HG02884 (cell line): ENCODE data around the gene EPHA2.

ENCODE experiments used
- ATAC-seq: cut with Tn5 transposase; IDR thresholded peaks from one replicate; pipeline ENCODE4 v1.9.1; 2021; ENCODE audit warnings: mild to moderate bottlenecking, moderate library complexity; ENCODE audit not compliant: unreplicated experiment

Gene EPHA2

DNA sequence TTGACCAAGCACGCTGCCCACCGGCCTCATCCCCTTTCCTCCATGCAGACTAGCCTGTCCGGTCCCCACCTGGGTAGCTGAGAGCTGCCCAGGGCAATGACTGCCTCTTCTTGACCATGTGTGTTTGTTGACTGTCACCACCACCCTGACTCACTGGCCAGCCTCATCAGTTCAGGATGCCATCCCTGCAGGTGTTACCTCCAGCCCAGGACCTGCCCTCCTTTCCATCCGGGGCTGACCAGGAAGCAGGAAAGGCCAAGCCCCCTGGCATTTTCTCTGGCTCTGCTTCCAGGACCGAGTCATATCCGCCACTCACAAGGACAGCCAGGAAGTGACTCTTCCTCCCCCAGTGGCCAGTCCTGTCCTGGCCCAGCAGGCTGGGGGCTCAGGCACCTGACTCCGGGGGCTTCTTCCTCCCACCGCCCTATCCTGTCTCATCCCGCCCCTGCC lies 17.1 kb downstream of the EPHA2 start:
- ATAC-seq: no peak

DNA sequence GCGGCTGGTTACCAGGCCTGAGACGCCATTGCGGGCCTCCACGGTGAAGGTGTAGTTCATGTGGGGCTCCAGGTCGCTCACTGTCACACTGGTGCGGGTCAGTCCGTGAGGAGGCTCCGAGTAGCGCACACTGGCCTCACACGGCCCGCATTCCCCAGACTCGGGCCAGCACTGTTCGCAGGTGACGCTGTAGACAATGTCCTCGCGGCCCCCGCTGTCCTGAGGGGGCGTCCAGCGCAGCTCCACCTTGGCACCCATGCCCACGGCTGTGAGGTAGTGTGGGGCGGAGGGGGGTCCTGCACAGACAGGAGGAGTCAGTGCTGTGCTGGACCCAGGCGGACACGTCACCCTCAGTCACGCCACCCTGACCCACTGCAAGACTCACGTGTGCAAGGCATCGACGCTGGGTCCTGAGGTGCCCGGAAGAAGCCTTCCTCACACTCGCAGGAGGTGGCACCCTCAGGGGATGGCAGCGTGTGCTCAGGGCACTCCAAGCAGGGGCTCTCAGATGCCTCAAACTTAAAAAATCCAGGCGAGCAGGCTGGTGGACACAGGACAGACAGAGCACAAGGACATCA lies 17.9 kb downstream of the EPHA2 start:
- no peak for ATAC-seq

DNA sequence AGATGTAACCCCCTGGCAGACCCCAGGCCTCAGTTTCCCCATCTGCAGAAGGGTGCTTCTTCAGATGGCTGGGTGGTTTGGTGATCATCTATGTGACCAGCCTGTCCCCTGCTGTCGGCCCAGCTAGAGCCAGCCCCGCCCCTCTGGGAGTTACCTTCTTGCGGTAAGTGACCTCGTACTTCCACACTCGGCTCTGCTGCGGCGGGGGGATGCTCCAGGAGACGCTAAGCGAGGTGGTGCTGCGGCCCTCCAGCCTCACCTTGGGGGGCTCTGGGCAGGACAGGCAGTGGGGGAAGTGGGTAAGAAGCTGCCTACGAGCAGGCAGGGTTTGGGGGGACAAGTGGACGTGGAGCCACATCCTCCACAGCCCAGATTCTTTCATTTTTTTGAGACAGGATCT lies 20.4 kb downstream of the EPHA2 start:
- ATAC-seq: no peak

DNA sequence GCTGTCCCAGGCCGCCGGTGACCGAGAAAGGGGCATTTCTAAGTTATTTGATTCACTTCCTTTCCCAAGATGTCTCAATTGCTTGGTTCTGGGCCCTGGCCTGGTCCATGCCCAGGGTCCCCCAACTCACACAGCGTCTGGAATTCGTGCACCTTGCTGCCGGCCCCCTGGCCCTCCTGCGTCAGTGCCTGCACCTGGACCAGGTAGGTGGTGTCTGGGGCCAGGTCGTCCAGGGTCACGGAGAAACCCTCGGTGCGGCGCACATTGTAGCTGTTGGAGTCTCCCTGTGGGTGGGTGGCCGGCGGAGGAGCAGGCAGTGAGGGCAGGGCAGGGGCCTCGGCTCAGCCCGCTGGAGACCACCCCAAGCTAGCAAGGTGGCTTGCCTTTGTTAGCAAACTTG lies 21.0 kb downstream of the EPHA2 start:
- no peak for ATAC-seq

DNA sequence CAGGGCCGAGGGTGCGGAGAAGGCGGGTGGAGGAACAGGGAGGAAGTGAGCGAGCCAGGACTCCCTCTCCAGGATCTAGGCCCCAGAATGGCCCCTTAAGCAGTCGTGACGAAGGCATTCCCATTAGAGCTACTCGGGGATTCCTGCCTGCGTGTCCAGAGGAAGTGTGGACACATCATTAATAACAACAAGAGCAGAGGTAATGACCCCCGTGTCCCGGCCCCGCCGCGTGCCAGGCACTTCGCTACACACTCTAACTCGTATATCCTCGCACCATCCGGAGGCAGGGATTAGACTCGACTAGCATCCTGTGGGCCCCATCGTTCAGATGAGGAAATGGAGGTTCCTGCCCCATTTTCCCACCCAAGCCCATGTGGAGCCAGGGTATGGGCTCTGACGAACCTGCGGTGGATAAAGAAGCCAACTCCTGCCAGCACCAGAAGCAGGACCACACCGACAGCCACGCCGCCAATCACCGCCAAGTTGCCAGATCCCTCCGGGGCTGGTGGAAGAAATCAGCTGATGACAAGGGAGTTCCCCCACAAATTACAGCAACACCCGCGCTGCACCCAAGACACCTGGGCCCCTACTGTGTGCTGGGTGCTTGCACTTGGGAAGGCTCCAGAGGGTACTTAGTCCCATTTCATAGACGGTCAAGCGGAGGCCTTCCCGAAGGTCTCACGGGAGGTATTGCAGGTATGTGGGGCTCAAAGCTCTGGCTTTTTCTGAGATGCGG lies 21.6 kb downstream of the EPHA2 start:
- ATAC-seq: no peak

DNA sequence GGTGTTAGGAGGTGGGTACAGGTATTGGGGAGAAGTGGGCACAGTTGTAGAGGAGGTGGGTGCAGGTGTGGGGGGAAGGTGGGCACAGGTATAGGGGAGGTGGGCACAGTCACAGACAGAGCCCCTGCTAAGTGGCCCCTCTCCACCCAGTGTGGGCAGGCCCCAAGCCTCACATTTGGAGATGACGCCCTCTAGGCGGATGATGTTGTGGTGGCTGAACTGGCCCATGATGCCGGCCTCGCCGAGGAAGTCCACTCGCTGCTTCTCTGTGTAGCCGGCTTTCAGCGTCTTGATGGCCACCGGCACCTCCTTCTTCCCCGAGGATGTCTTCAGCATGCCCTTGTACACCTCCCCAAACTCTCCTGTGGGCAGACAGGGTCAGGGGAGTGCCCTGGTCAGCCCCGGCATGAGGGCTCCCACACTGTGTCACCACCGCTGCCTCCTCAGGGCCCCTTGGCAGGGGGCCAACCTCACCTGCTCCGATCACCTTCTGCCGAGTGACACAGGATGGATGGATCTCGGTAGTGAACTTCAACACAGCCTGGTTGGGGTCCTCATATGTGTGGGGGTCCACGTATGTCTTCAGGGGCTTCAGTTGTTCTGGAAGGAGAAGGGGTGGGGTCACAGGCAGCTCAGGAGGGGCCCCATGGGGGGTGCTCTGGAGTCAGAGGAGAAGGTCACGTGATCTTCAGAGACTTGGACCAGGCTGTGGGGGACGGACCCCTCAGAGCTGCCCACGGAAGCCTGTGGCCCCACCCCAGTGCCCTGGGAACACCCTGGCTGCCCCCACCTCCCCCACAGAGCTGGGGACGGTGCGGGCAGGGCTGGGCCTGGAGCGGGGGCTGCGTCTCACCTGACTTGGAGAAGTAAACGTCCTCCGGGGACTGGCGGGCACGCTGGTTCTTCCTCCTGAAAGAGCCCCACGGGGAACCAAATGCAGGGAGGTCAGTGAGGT lies 22.6 kb downstream of the EPHA2 start:
- ATAC-seq: no peak

DNA sequence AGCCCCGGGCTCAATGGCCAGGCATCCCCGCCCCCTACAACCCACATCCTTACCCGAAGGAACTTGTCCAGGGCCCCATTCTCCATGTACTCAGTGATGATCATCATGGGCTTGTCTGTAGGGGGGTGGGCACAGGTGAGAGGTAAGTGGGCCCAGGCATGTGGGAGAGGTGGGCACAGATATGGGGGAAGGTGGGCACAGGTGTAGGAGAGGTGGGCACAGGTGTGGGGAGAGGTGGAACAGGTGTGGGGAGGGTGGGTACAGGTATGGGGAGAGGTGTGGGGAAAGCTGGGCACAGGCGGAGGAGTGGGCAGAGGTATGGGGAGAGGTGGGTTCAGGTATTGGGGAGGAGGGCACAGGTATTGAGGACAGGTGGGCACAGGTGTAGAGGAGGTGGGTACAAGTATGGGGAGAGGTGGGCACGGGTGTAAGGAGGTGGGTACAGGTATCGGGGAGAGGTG lies 23.5 kb downstream of the EPHA2 start:
- ATAC-seq: no peak

DNA sequence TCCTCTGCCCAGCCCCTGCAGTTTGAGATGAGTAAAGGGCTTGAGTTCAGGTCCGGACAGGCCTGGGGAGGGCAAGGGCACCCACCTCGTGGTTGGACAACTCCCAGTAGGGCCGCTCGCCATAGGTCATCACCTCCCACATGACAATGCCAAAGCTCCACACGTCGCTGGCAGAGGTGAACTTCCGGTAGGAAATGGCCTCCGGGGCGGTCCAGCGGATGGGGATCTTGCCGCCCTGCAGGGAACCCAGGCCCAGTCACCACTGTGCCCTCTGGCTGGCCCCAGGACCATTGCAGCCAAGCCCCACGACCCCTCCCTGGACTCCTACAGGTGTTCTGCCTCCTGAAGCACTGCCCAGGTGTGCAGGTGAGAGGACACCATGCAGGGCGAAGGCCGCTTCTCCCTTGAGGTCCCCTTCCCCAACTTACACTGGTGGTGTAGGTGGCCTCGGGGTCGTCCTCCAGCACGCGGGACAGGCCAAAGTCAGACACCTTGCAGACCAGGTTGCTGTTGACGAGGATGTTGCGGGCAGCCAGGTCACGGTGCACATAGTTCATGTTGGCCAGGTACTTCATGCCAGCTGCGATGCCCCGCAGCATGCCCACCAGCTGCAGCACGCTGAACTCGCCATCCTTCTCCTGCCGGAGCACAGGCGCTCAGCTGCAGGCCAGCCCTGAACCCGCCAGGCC lies 24.1 kb downstream of the EPHA2 start:
- ATAC-seq: no peak

DNA sequence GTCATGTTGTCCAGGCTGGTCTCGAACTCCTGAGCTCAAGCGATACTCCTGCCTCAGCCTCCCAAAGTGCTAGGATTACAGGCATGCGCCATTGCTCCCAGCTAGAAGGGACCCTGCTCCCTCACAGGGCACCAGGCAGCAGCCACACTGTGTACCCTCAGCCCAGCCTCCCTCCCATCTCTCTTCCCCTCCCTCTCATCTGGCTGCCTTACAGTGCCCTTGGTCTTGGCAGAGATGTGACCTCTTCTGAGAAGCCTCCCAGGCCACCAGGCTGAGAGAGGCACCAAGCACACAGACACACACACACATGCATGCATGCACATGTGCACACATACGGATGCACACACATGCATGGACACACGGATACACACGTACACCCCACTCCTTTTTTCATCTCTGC lies 25.0 kb downstream of the EPHA2 start:
- ATAC-seq: no peak

DNA sequence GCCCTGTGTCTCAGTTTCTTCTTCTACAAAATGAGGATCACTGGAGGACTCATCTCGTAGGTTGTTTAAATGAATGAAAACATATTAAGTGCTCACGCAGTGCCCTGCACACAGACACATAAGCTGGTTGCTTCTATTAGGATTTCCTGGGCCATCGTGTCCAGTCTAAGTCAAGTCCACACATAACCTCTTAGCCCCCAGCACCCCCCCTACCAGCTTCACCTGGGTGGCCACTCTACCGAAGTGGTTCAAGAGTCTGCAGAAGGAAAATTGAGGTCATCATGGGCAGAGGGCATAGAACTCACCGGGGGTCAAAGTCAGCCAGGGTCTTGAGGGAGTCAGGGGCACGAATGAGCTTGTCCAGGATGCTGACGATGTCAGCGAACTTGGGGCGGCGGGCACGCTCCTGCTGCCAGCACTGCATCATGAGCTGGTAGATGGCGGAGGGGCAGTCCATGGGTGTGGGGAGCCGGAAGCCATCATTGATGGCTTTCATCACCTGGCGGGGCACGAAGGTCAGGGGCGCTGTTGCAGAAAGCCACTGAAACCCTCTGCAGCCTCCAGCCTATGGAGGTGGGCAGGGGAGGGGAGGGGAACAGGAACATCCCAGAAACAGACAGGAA lies 25.8 kb downstream of the EPHA2 start:
- no peak for ATAC-seq

DNA sequence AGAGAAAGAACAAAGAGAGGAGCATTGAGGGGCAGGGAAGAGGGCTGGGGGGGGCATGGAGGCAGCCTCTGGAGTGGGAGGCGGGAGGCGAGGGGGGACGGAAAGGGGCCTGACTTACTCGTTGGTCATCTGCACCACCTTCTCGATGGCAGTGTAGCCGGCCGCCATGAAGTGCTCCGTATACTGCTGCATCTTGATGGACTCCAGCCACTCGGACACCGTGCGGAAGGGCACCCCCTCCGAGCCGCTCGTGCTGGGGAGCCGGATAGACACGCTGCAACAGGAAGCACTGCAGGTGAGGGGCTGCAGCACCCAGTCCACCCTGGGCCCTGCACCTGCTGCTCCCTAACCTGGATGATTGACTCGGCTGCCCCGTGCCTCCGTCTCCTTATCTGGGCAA lies 26.6 kb downstream of the EPHA2 start:
- no peak for ATAC-seq

DNA sequence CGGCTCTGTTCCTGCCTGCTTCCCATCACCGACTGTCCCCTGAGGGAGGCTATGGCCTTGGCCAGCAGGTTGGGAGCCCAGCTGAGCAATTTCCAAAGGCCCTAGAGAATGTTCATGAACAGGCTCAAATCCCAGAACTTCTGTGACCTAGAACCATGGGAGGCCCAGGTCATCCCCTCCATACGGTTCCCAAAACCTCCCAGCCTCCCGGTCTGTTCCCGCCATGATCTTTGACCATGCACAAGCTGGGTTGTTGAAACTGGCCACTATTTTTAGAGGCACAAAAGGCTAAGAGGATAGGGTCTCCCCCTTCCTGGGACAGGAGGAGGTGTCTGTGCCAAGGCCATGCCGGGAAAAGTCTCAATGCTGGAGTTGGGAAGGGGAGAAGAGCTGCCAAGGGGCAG lies 27.5 kb downstream of the EPHA2 start:
- ATAC-seq: no peak

DNA sequence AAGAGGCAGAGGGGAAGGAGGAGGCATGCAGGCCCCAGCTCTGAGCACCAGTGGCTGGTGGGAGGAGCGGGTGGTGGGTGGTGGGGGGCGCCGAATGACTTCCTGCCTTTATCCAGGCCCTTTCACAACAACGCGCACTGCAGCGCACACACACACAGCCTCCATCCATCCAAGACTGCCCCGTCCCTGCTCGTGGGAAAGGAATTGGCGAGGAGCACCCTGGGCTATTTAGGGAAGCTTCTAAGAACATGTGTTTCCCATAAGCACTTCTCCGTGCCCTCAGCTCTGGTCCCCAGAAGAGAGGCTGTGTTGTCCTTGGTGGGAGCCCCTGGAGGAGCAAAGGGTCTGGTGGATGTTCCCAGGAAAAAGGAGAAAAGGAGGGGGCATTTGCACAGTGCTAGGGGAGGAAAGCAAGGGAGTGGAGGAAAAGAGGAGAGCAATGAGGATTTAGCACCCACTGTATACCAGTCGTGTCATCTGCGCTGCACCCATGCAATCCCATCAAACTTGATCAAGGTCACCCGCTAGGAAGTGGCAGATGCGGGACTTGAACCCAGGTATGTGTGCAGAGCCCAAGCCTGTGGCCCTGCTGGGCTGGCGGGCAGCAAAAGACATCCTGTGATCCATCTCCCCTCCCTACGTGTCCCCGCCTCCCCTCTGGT lies 28.1 kb downstream of the EPHA2 start:
- no peak for ATAC-seq

DNA sequence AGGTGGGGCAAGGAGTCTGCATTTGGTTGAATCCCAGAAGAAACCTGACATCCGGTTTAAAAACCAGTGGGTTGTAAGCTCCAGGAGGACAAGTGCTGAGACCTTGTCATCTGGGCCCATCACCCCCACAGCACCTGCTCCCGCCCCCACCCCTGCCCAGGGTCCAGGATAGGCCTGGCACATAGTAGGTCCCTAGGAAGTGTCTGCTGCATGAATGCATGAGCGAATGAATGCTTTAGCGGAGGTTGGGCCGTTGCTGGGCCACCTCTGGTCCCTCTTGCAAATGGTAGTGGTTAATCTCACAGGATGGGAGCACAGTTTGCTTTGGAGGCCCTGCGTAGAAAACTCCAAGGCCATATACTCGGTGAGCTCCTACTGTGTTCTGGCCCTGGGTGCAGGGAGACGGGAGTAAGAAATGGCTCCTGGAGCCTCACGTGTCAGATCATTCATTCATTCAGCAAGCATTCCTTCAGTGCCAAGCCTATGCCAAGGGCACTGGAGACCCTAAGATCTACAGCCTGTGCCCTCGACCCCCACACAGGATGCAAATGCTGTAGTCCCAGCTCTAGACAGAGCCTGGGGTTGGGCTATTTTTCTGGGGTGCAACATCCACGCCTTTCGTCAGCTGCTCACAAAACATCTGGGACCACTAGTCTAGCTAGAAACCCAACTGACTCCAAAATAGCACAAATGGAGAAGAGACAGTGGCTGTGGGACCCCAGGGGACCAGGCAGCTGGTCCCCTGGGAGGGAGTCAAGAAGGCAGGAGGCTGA lies 28.9 kb downstream of the EPHA2 start:
- no peak for ATAC-seq

DNA sequence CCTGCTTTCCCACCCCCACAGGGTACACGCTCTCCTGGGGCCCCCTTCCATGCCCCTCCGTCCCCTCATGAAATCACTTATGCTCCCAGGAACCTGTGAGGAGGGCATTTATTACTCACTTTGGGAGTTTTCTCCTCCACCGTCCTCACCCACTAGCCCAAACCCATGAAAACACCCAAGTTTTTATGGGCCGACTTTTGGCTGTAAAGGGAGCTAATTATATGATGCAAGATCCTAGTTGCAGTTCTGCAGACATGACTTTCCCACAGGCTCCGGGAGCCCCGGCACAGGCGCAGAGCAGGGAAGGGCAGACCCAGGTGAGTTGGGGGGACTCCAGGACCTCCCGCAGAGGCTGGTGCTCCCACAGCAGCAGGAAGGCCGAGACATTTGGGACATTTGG lies 29.7 kb downstream of the EPHA2 start:
- no peak for ATAC-seq

DNA sequence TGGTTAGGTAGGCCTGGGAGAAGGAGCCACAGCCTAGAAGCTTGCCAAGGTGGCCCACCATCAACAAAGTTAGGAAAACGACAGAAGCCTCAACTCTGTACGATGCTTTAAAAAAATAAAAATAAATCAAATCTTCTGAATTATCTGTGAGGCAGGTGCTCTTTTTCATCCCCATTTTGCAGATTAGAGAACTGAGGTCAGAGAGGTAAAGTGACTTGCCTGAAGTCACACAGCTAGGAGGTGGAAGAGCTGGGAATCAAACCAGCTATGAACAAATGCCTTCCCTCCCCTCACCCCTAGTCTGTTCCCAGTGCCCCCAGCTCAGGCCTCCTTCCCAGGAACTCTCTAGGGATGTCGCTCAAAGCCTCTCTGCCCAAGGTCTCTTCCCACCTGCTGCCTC lies 30.4 kb downstream of the EPHA2 start:
- no peak for ATAC-seq

DNA sequence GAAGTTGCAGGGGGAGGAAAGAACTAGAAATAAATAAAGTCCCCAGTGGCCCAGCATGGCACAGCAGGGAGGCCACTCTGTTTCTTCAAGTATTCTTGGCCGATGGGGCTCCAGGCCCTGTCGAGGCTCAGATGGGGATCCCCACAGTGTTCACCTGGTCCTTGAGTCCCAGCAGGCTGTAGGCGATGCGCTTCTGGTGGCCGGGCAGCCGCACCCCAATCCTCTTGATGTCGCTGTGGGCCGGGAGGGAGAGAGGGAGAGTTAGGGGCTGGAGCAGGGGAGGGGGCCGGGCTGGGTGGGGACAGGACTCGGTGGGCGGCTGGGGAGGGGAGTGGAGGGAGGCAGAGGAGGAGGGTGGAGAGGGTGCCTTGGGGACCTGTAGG lies 30.8 kb downstream of the EPHA2 start:
- no peak for ATAC-seq

DNA sequence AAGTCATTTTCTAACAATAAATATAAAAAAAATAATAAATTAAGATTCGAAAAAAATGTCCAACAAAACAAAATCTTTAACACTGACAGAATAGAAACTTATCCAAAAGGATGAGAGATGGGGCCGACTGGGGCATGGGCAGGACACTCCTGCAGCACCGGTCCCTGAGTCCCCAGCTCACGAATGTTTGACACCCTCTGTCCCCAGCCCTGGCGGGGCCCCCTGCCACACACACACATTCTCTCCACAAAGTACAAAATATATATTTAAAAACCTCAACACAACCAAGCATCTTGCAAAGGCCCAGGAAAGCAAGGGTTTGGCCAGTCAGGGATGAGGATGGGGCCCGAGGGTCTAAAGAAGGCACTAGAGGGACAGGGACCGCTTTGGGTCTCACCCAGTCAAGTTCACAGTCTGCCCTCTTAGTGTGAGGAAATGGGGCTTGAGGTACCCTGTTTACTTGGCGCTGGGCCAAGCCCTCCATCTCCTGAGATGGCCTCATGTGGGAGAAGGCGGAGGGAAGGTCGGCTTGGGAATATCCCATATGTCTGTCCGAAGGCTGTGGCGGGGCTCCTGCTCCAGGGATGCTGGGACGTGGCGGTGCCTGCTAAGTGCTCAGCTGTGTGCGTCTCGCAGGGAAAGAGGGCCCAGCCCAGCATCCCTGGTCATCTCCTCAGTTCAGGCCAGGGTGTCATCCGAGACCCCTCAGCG lies 31.3 kb downstream of the EPHA2 start:
- no peak for ATAC-seq

DNA sequence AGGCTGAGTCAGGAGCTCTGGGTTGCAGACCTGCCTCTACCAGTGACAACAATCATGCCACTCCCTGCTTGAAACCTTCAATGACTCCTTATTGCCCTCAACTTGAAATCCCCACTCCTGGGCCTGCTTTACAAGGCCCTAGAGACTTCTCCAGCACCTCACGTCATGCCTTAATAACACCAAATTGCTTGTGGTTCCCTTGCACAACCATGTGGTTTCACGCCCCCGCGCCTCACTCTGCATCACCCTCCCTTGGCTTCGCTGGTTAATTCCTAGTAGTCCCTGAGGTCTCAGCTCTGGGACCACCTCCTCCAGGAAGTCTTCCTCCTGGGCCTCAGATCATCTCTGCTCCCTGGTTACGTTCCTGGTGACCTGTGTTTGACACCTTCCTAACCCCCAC lies 33.0 kb downstream of the EPHA2 start:
- no peak for ATAC-seq
